Effector memory CD4-positive, alpha-beta T cell (primary cell): ENCODE measurements around the gene ADPRH.

ENCODE experiments used
- DNase-seq, 3 donors: peaks; one replicate each; pipeline ENCODE4 v3.0.0-alpha.2; 2020
- H3K27ac ChIP-seq: 2 replicates; pipeline ENCODE4 v1.7.0; 2013; ENCODE audit warnings: mild to moderate bottlenecking, low read length, moderate library complexity; ENCODE audit not compliant: insufficient read depth, poor library complexity, severe bottlenecking
- H3K27me3 ChIP-seq: replicated peaks from 2 replicates; pipeline ENCODE4 v1.7.0; 2013; ENCODE audit warnings: mild to moderate bottlenecking, low read length; ENCODE audit not compliant: insufficient read depth, control insufficient read depth, poor library complexity, severe bottlenecking
- H3K36me3 ChIP-seq: 2 replicates; pipeline ENCODE4 v1.7.0; 2013; ENCODE audit warnings: mild to moderate bottlenecking, low read length, moderate library complexity; ENCODE audit not compliant: control insufficient read depth, insufficient read depth
- H3K4me1 ChIP-seq: 2 replicates; pipeline ENCODE4 v1.7.0; 2013; ENCODE audit warnings: low read length, mild to moderate bottlenecking; ENCODE audit not compliant: control insufficient read depth, insufficient read depth, poor library complexity, severe bottlenecking
- H3K4me3 ChIP-seq: 2 replicates; pipeline ENCODE4 v1.7.0; 2013; ENCODE audit warnings: low read length, low read depth, mild to moderate bottlenecking; ENCODE audit not compliant: insufficient read depth, poor library complexity, severe bottlenecking
- H3K9me3 ChIP-seq: 2 replicates; pipeline ENCODE4 v1.7.0; 2013; ENCODE audit warnings: mild to moderate bottlenecking, low read length, moderate library complexity; ENCODE audit not compliant: control insufficient read depth

ADPRH gene

DNA sequence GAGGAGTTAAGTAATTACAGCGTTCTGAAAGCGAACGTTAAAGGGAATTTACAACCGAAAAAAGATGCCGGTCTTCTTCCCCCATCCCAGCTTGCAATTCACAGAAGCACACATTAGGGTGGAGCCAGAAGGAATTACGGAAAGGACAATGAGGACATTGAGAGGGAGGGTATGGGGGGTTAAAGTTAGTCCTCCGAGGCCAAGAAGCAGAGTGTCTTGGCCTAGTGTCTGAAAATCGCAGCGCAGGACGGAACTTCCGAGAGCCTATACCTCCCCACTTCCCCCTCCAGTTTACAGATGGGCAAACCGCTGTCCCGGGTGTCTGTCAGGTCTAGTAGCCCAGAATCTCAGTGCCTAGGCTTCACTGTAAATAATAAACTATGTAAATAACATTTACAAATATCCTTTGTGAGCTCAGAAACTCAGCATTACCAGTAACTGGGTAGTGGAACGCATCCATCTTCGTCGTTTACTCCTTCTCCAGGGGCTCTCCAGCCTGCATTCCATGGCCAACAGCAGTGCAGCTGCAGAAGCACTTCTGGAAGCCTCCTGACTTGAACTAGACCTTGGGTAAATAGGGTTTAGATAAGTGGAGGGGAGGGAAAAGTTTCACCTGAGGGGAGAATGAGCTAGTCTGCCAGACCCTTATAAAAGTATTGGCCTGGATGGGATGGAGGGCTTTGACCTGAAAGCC is 922 bp downstream of the ADPRH start:
- no peaks in the 10 kb centered on the region for H3K9me3 ChIP-seq
- H3K27ac ChIP-seq: peak overlapping the region; percentile 52
- H3K4me3 ChIP-seq: peak overlapping the region; percentile 69
- no peaks in the 10 kb centered on the region for H3K36me3 ChIP-seq
- H3K4me1 ChIP-seq: peaks cover 6% of the 10 kb centered on the region
- no peaks in the 10 kb centered on the region for H3K27me3 ChIP-seq
- DNase-seq: no peak

GRCh38 chr3:119582178-119582577 is 2.9 kb downstream of the ADPRH start:
- Histone ChIP-seq H3K9me3 (no peaks in the 10 kb centered on the region), H3K27me3 (no peaks in the 10 kb centered on the region), H3K4me3 (no peak overlapping the region), H3K36me3 (no peaks in the 10 kb centered on the region), H3K4me1 (peaks cover 6% of the 10 kb centered on the region), H3K27ac (no peak overlapping the region)
- peak in 2 of 3 donors; percentile 14 to 18 for DNase-seq

- H3K9me3 ChIP-seq: no peaks in the 10 kb centered on the region
- no peaks in the 10 kb centered on the region for H3K27me3 ChIP-seq
- DNase-seq: no peak
- no peaks in the 10 kb centered on the region for H3K36me3 ChIP-seq
- H3K4me3 ChIP-seq: no peak overlapping the region
- H3K4me1 ChIP-seq: no peaks in the 10 kb centered on the region
- H3K27ac ChIP-seq: no peak overlapping the region
These were observed 5.9 kb downstream of the ADPRH start for GRCh38 chr3:119585208-119585607.

DNA sequence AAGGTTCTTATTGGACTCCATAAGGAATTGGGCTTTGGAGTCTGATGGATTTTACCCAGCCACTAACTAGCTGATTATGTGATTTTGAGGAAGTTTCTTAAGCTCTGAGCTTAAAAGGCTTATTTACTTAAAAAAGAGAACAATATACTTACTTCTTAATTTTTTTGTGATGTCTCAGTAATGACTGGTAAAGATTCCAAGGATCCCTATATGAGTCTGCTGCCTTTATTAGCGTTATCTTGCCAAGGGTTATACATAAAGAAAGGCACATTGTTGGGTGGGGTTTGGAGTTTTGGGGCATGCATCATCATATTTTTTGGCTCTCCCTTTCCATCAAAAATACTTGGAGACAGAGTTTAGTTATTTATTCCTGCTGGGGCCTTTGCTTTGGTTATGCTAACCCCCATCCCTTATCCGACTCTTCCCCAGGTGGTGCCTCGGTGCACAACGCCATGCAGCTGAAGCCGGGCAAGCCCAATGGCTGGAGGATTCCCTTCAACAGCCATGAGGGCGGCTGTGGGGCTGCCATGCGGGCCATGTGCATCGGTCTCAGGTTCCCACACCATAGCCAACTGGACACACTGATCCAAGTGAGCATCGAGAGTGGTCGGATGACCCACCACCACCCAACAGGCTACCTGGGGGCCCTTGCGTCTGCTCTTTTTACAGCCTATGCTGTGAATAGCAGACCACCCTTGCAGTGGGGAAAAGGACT is 6.7 kb downstream of the ADPRH start:
- H3K27me3 ChIP-seq: no peaks in the 10 kb centered on the region
- H3K27ac ChIP-seq: no peak overlapping the region
- no peaks in the 10 kb centered on the region for H3K4me1 ChIP-seq
- H3K4me3 ChIP-seq: no peak overlapping the region
- no peaks in the 10 kb centered on the region for H3K36me3 ChIP-seq
- no peak for DNase-seq
- H3K9me3 ChIP-seq: no peaks in the 10 kb centered on the region

DNA sequence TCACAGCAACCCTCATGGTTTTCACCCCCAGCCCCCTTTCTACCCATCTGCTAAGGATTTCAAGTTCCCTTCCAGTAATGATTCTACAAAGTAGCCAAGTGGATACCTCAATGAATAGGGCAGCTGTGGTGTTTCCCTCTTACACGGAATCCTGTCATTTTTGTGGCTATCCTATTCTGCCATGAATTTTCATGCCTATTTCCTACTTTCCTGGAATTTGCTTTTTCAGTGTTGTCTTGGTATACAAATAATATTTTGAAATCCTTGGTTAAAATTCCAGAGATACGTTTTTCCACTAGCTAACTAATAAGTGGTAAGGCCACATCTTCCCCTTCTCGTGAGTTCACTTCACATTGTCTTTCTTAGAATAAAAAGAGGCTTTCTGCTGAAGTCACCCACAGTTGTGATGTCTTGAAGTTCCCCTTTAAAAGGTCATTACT is 7.5 kb downstream of the ADPRH start:
- Histone ChIP-seq H3K27me3 (no peaks in the 10 kb centered on the region), H3K4me3 (no peak overlapping the region), H3K9me3 (no peaks in the 10 kb centered on the region), H3K36me3 (no peaks in the 10 kb centered on the region), H3K4me1 (no peaks in the 10 kb centered on the region), H3K27ac (no peak overlapping the region)
- DNase-seq: no peak

DNA sequence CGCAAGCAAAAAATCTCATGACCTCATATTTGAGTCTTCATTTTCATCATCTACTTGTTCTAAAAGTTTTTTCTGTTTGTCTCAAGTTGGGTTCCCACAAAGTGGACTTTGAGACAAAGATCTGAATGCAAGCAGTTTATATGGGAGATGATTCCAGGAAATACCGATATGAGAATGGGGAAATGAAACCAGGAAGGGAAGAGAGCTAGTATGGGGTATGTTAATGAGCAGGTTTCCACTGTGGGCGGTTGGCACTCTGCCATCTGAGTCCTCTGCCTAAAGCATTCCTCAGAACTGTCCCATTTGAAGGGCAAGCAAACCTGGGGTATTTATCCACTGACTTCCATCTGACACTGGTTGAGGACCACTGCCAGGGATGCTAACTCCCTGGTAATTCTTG is 8.8 kb downstream of the ADPRH start:
- Histone ChIP-seq H3K9me3 (no peaks in the 10 kb centered on the region), H3K4me3 (no peak overlapping the region), H3K27ac (no peak overlapping the region), H3K36me3 (no peaks in the 10 kb centered on the region), H3K27me3 (no peaks in the 10 kb centered on the region), H3K4me1 (no peaks in the 10 kb centered on the region)
- DNase-seq: no peak

DNA sequence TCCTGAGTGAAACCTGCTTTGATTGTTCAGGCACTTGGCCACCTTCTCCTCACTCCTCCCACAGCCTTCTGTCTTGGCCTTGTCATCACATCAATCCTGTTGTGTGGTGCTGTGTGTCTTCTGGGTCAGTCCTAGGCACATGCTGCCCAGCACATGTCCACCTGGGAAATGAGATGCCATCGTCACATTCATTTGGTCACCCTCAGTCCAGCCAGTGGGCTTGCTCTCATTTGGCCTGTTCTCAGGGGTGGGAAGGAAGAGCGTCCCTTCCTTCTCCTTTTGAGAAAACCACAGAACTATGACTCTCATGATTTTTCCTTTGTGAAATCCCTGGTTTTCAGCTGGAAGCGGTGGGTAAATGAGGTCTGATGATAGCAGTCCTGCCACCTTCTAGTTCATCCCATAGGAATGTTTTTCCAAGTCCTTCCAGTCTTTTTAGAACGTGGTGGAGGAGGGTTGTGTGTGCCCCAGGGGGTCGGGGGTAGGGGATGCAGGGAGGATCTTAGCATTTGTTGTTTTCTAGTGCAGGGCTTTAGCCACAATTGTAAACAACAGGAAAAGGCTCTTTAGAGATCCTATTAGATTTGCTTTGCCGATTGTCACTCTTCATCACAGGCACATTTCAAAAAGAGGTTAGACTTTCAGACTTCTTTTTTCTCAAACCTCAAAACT is 9.9 kb downstream of the ADPRH start:
- Histone ChIP-seq H3K36me3 (no peaks in the 10 kb centered on the region), H3K4me1 (no peaks in the 10 kb centered on the region), H3K9me3 (no peaks in the 10 kb centered on the region), H3K27me3 (no peaks in the 10 kb centered on the region), H3K4me3 (no peak overlapping the region), H3K27ac (no peak overlapping the region)
- no peak for DNase-seq

DNA sequence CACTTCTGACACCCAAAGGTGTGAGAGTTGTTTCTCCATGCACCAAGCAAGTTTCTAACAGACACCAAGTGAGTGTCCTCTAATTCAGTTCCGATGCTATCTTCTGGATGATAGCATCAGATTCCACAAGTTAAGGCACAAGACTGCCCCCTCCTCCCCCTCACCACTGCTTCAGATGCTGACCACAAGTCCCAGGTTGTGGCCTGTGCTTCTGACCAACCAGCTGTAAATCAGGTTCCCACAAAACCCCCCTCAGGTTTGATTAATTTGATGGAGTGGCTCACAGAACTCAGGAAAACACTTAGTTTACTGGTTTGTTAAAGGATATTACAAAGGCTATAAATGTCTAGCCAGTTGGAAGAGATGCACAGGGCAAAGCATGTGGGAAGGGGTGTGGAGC is 11.4 kb downstream of the ADPRH start:
- Histone ChIP-seq H3K36me3 (no peaks in the 10 kb centered on the region), H3K27ac (no peak overlapping the region), H3K4me3 (no peak overlapping the region), H3K27me3 (no peaks in the 10 kb centered on the region), H3K4me1 (no peaks in the 10 kb centered on the region), H3K9me3 (no peaks in the 10 kb centered on the region)
- DNase-seq: no peak

GRCh38 chr3:119592861-119593260 is 13.6 kb downstream of the ADPRH start:
- no peak for DNase-seq
- H3K4me1 ChIP-seq: no peaks in the 10 kb centered on the region
- no peaks in the 10 kb centered on the region for H3K9me3 ChIP-seq
- no peaks in the 10 kb centered on the region for H3K27me3 ChIP-seq
- H3K36me3 ChIP-seq: no peaks in the 10 kb centered on the region
- no peak overlapping the region for H3K4me3 ChIP-seq
- H3K27ac ChIP-seq: no peak overlapping the region

DNA sequence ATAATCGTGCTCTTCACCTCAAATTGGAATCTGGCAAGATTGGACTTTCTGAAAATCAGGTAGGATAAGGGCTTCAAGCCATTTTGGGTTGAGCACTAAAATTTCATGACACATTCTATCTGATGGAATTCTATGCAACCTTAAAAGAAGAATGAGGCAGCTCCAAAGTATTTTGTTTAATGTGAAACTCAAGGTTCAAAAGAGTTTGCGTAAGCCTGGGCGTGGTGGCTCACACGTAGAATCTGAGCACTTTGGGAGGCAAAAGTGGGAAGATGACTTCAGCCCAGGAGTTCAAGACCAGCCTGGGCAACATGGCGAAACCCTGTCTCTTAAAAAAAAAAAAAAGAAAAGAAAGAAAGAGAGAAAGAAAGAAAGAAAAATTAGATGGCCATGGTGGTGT is 14.8 kb downstream of the ADPRH start:
- Histone ChIP-seq H3K27ac (no peak overlapping the region), H3K4me3 (no peak overlapping the region), H3K27me3 (no peaks in the 10 kb centered on the region), H3K4me1 (no peaks in the 10 kb centered on the region), H3K36me3 (no peaks in the 10 kb centered on the region), H3K9me3 (no peaks in the 10 kb centered on the region)
- no peak for DNase-seq
